Parathyroid adenoma (tissue), 2 donors: ENCODE results near the gene DDR1.
"Not testable (repeated sequence)": the region's sequence is repeated elsewhere in the genome, so short reads cannot be mapped to it uniquely, and the experiment has no call there.

Experiments
- H2AFZ ChIP-seq: fragments of 300-600 bp; sonication (generic); one replicate; pipeline ENCODE4 v1.7.0; 2017; ENCODE audit warnings: antibody characterized with exemption, mild to moderate bottlenecking
- H3K27ac ChIP-seq: fragments of 300-600 bp; sonication (generic); one replicate; pipeline ENCODE4 v1.7.0; 2017
- H3K27me3 ChIP-seq: fragments of 300-600 bp; sonication (generic); one replicate; pipeline ENCODE4 v1.7.0; 2017; ENCODE audit warnings: low read length; ENCODE audit not compliant: control insufficient read depth, insufficient read depth
- H3K36me3 ChIP-seq: fragments of 300-600 bp; sonication (generic); one replicate; pipeline ENCODE4 v1.7.0; 2017; ENCODE audit warnings: low read length; ENCODE audit not compliant: control insufficient read depth, insufficient read depth
- H3K4me1 ChIP-seq: fragments of 300-600 bp; sonication (generic); one replicate; pipeline ENCODE4 v1.7.0; 2017; ENCODE audit warnings: control low read depth
- H3K4me2 ChIP-seq: fragments of 300-600 bp; sonication (generic); one replicate; pipeline ENCODE4 v1.7.0; 2017; ENCODE audit warnings: low read length
- H3K4me3 ChIP-seq: fragments of 300-600 bp; sonication (generic); one replicate; pipeline ENCODE4 v1.7.0; 2017; ENCODE audit warnings: low read depth, low read length
- H3K79me2 ChIP-seq: fragments of 300-600 bp; sonication (generic); one replicate; pipeline ENCODE4 v1.7.0; 2017; ENCODE audit warnings: control low read depth
- H3K9ac ChIP-seq: fragments of 300-600 bp; sonication (generic); one replicate; pipeline ENCODE4 v1.7.0; 2017; ENCODE audit warnings: mild to moderate bottlenecking
- H3K9me3 ChIP-seq: fragments of 300-600 bp; sonication (generic); one replicate; pipeline ENCODE4 v1.7.0; 2017; ENCODE audit warnings: low read length; ENCODE audit not compliant: control insufficient read depth
- CTCF ChIP-seq: fragments of 300-600 bp; sonication (generic); IDR thresholded peaks from one replicate; pipeline ENCODE4 v1.7.0; 2017; ENCODE audit warnings: antibody characterized with exemption, mild to moderate bottlenecking
- donor health status: primary hyperparathyroidism.

The DDR1 gene

GRCh38 chr6:30917487-30917886 lies 33.2 kb downstream of the DDR1 start:
- no peak for TF ChIP-seq CTCF
- Histone ChIP-seq H3K4me3 (no peak overlapping the region), H3K9me3 (no peaks in the 10 kb centered on the region), H3K4me1 (peaks cover 21% of the 10 kb centered on the region), H3K27me3 (no peaks in the 10 kb centered on the region), H2AFZ (no peak overlapping the region), H3K79me2 (peaks cover 8% of the 10 kb centered on the region), H3K9ac (no peak overlapping the region), H3K4me2 (no peak overlapping the region), H3K27ac (no peak overlapping the region), H3K36me3 (no peaks in the 10 kb centered on the region)

DNA sequence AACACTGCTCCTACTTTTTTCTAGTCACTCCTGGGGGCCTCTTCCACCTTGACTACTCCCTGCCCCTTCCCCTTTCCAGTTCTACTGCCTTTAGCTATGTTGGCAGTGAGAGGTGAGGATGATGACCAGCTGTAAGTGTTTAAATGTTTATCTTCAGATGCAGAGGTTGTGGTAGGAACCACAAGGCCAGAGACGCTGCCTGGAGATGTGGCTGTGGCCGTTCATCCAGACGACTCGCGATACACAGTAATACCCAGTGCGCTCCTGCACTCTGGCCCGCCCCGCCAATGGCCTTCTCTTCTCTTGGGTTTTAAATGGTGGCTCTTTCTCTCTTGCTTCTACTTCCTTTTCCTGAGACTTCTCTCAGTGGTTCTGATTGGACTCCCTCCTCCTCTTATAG lies 34.4 kb downstream of the DDR1 start:
- Histone ChIP-seq H3K27ac (no peak overlapping the region), H3K36me3 (no peaks in the 10 kb centered on the region), H3K79me2 (peaks cover 8% of the 10 kb centered on the region)

DNA sequence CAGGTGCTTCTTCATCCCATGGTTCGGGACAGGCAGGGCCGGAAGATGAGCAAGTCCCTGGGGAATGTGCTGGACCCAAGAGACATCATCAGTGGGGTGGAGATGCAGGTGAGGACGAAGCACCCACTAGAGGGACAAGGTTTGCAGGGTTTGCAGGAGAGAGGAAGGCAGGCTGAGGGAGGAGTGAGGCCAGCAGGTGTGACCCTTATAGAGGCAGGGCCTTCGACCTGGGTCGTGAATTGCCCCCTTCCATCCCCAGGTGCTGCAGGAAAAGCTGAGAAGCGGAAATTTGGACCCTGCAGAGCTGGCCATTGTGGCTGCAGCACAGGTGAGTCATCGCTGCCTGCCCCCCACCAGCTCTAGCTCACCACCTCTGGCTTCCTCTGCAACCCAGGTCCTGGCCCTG lies 38.1 kb downstream of the DDR1 start:
- H3K9ac ChIP-seq: no peak overlapping the region
- H3K4me2 ChIP-seq: no peak overlapping the region
- no peaks in the 10 kb centered on the region for H3K79me2 ChIP-seq
- H3K9me3 ChIP-seq: no peaks in the 10 kb centered on the region
- H3K27ac ChIP-seq: no peak overlapping the region
- H2AFZ ChIP-seq: no peak overlapping the region
- H3K27me3 ChIP-seq: no peaks in the 10 kb centered on the region
- H3K4me1 ChIP-seq: no peaks in the 10 kb centered on the region
- no peak overlapping the region for H3K4me3 ChIP-seq
- no peaks in the 10 kb centered on the region for H3K36me3 ChIP-seq
- TF ChIP-seq CTCF: no peak

More for the DNA sequence above, 34.4 kb downstream of the DDR1 start:
- Histone ChIP-seq H3K4me1 (peaks cover 19% of the 10 kb centered on the region), H3K9ac (no peak overlapping the region), H3K9me3 (no peaks in the 10 kb centered on the region), H3K27me3 (no peaks in the 10 kb centered on the region), H3K4me3 (no peak overlapping the region), H3K4me2 (no peak overlapping the region), H2AFZ (no peak overlapping the region)
- no peak for TF ChIP-seq CTCF

GRCh38 chr6:30924040-30924627 lies 39.8 kb downstream of the DDR1 start:
- not testable (repeated sequence) for H3K27me3 ChIP-seq, H3K79me2 ChIP-seq, H3K9me3 ChIP-seq, H3K27ac ChIP-seq, H2AFZ ChIP-seq, H3K9ac ChIP-seq, H3K4me3 ChIP-seq, H3K4me1 ChIP-seq, H3K36me3 ChIP-seq, H3K4me2 ChIP-seq

DNA sequence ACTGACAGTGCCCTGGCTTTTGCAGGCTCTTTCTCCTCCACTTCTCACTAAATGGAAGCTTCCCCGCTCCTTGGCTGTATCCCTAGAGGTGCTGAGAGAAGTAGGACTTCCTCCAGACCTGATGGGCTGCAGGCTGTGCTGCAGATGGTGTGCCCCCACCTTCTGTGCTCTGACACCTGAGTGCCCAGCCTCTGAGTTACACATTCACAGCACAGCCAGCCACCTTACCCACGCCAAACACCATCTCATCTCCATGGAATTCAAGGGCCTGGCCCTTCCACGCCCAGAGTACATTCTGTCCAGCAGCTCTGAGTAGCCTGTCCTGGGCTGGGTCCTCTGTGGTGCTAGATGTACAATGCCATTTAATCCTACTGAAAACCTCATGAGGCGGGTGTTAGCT lies 42.3 kb downstream of the DDR1 start:
- Histone ChIP-seq H3K9me3 (no peaks in the 10 kb centered on the region), H2AFZ (no peak overlapping the region), H3K4me3 (no peak overlapping the region), H3K9ac (no peak overlapping the region), H3K79me2 (no peaks in the 10 kb centered on the region), H3K27me3 (no peaks in the 10 kb centered on the region), H3K4me1 (no peaks in the 10 kb centered on the region), H3K4me2 (no peak overlapping the region), H3K27ac (no peak overlapping the region), H3K36me3 (no peaks in the 10 kb centered on the region)
- TF ChIP-seq CTCF: no peak

DNA sequence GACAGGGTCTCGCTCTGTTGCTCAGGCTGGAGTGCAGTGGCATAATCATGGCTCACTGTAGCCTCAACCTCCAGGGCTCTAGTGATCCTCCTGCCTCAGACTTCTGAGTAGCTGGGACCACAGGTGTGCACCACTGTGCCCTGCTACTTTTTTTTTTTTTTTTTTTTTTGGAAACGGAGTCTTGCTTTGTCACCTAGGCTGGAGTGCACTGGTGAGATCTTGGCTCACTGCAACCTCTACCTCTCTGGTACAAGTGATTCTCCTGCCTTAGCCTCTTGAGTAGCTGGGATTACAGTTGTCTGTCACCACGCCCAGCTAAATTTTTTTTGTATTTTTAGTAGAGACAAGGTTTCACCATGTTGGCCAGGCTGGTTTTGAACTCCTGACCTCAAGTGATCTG lies 42.8 kb downstream of the DDR1 start:
- not testable (repeated sequence) for H2AFZ ChIP-seq, H3K9me3 ChIP-seq, H3K9ac ChIP-seq, H3K4me3 ChIP-seq, H3K79me2 ChIP-seq, H3K4me2 ChIP-seq, H3K36me3 ChIP-seq, H3K27me3 ChIP-seq, H3K27ac ChIP-seq, H3K4me1 ChIP-seq
